Kidney capillary endothelial cell (primary cell): ENCODE data around the gene FBN3.
A peak's percentile ranks its signal among the peaks of the same experiment; 100 is the strongest.
"Not testable (repeated sequence)": the region's sequence is repeated elsewhere in the genome, so short reads cannot be mapped to it uniquely, and the experiment has no call there.

Source experiments
- DNase-seq: peaks from one replicate; pipeline ENCODE4 v3.0.0-alpha.2; 2018; ENCODE audit warnings: low spot score

Gene FBN3

DNA sequence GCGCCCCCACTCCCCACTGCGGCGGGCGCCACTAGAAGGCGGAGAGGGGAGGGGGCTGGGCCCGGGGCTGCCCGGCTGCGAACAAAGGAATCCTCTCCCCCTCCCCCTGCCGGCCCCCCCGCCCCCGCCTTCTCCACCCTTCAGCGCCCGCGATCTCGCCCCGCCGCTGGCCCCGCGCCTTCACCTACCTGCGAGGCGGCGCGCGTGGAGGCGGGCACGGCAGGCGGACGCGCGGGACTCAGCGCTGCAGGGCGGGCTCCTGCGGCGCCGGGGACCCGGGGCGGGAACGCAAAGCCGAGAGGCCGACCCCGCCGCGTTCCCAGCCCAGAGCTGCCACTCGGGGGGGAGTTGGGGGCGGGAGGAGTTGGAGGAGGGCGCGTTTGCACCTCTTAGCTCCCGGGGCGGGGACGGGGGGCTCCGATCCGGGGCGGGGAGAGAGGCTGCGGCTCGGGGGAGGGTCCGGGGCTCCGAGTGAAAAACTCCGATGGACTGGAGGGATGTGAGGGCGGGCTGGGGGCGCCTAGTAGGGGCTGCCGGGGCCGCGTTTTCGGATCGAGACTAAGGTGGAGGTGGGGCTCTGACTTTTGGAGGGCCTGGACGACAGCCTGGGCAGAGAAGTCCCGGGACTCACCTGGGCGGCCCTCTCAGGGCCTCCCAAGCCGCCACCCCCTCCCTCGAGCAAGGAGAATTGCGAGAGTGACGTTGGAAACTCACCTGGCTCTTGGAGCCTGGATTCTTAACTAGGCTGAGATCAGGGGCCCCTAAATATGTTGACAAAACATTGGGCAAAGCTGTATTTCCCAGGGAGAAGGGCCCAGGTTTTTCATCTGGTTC lies at the start of gene FBN3:
Gene FBN3, minus strand, starts transcription at position 332 of the 834 bp plus-strand sequence. CDS start 2,112 bp downstream, outside the sequence.
- no peak for DNase-seq

DNA sequence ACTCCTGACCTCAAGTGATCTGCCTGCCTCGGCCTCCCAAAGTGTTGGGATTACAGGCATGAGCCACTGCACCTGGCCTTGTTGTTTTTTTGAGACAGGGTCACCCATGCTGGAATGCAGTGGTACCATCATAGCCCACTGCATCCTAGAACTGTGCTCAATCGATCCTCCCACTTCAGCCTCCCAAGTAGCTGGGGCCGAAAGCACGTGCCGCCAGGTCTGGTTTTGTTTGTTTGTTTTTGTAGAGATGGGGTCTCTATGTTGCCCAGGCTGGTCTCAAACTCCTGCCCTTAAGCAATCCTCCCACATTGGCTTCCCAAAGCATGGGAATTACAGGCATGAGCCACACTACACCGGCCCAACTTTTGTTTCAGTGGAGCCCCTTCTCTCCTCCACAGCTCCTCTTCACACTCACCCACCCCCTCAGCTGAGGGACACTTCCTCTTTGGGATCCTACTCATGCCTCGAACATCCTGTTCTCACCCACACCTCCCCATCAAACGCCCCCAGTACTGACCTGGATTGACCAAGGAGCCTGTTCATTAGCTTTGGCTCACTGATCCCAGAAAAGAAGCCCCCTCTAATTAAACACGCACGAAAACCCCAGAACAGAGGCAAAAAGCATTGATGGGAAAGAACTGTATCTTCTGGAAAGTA lies 47.0 kb upstream of the FBN3 start:
- no peak for DNase-seq

DNA sequence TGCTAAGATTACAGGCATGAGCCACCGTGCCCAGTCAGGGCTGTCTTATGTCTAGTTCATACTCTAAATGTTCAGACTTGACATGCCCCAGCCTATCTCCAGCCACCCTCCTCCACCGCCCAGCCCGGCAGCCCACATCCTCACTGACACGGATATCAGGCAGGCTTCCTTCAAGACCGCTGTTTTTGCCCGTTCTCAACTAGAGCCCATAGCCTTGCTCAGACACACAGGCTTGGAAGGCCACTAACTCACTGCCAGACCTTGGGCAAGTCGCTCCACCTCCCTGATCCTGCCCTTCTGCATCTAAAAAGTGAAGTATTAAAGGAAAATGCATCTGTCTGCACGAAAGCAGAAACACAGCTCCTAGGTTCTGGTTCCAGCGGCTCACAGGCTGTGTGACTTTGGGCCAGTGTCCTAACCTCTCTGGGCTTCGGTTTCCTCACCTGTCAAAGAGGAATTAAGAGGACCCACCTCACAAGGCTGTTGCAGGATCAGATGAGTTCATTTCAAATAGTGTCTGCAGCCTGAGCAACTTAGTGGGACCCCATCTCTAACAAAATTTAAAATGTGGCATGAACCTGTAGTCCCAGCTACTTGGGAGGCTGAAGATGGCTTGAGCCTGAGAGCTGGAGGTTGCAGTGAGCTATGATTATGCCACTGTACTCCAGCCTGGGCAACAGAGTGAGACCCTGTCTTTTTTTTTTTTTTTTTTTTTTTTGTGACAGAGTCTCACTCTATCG lies 45.3 kb upstream of the FBN3 start:
- no peak for DNase-seq

DNA sequence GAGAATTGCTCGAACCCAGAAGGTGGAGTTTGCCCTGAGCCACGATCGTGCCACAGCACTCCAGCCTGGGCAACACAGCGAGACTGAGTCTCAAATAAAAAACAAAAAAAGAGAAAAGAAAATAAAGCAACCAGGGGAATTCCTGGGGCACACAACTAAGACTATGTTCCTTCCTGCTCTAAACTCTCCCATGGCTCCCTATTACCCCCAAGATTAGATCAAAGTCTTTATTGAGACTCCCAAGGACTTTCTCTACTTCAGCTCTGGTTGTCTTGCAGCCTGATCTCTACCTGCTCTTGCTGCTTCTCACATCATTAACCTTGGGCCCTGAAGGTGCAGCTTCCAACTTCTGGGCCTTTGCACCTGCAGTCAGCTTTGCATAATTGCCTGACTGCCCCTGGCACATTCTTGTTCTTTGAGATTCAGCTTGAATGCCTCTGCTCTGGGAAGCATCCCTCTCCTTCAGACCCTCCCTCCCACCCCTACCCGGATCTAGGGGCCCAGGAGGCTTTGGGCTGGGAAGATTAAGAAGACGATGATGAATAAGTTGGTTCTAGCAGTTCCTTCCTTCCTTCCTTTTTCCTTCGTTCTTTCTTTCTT lies 42.9 kb upstream of the FBN3 start:
- no peak for DNase-seq

DNA sequence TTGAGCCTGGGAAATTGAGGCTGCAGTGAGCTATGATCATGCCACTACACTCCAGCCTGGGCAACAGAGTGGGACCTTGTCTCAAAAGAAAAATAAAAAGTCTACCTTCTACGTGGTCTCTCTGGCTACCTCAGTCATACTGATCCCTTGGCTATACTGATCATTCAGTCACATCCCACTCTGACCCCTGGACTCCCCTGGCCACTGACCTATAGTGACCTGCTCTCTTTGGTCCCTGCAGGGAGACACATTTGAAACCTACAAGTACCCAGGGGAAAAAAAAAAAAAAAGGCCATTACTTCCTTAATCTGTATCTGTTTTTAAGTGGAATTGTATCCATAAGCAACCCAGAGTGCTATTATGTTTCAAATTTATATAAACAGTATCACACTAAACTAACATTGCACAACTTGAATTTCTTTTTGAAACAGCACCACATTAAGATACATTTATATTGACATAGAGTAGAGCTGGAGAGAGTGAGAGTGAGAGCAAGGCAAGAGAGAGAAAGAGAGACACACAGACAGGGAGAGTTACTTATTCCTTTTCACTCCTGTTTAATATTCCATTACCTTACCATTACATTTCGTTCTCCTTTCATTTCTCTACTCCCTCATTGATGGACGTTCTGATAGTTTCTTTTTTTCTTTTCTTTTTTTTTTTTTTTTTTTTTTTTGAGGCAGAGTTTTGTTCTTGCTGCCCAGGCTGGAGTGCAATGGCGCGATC lies 36.1 kb upstream of the FBN3 start:
- no peak for DNase-seq

DNA sequence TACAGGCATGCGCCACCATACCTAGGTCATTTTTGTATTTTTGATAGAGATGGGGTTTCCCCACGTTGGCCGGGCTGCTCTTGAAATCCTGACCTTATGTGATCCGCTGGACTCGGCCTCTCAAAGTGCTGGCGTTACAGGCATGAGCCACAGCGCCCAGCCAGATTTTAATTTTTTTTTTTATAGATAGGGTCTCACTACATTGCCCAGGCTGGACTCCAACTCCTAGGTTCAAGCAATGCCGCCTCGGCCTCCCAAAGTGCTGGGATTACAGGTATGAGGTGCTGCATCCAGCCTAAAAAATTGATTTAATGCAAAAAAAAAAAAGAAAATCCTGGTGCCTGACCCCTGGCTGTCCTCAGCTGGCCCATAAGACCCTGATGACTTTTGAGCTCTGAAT lies 34.9 kb upstream of the FBN3 start:
- DNase-seq: no peak

DNA sequence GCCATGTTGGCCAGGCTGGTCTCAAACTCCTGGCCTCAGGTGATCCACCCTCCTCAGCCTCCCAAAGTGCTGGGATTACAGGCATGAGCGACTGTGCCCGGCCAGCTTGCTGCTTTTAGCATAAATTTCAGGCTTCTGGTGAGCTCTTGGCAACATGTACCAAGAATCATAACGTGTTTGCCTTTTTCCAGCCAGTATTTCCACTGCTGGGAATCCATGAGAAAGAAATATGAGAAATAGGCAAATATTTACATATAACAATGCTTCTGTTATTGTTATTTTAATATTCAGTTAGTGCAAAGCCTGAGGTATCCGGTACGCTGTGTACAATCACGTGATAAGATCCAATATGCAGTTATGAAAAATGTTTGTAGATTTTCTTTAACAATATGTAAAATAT lies 30.6 kb upstream of the FBN3 start:
- no peak for DNase-seq

DNA sequence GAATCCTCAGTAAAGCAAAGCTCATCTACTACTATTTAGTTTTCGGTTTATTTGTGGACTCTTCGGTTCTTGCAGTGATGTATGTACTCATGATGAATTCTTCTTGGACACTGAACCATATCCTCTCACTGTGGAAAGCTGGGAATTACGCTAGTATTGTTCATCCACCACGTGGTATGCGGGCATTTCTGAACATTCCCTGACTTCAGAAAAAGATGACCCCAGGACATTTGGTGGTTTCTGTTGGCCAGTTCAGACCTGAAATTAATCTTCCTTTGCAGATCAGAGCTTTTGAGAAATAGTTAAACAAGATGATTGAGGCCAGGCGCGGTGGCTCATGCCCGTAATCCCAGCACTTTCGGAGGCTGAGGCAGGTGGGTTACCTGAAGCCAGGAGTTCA lies 25.3 kb upstream of the FBN3 start:
- no peak for DNase-seq

DNA sequence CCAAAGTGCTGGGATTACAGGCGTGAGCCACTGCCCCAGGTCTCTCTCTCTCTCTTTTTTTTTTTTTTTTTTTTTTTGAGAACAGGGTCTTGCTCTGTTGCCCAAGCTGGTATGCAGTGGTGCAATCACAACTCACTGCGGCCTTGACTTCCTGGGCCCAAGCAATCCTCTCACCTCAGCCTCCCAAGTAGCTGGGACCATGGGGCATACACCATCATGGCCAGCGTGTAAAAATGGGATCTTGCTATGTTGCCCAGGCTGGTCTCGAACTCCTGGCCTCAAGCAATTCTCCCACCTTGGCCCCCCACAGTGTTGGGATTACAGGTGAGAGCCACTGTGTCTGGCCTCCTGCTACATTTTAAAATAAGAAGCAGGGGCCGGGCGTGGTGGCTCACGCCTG lies 19.1 kb upstream of the FBN3 start:
- DNase-seq: no peak

DNA sequence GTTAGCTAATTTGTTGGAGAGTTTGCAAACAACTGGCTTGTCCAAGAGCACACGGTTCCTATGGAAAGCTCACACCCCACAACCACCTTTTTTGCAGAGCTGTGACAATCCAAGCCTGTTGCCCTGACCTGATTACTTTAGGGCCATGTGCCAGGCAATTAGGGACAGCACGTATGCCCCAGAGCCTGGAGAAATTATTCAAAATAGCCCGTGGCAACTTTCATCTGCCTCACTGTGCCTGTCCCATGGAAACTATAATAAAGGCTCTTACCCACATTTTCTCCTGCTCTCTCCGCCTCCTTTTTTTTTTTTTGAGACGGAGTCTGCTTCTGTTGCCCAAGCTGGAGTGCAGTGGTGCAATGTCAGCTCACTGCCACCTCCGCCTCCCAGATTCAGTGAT lies 18.6 kb upstream of the FBN3 start:
- DNase-seq: no peak

DNA sequence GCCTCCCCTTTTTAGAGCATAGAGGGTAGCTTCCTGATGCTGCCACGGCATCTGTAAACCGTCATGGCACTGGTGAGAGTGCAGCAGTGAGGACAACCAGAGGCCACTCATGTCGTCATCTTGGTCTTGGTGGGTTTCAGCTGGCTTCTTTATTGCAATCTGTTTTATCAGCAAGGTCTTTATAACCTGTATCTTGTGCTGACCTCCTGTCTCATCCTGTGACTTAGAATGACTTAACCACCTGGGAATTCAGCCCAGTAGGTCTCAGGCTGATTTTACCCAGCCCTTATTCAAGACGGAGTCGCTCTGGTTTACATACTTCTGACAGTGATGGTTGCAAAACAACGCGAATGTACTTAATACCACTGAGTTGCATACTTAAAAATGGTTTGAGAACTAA lies 14.4 kb upstream of the FBN3 start:
- no peak for DNase-seq

DNA sequence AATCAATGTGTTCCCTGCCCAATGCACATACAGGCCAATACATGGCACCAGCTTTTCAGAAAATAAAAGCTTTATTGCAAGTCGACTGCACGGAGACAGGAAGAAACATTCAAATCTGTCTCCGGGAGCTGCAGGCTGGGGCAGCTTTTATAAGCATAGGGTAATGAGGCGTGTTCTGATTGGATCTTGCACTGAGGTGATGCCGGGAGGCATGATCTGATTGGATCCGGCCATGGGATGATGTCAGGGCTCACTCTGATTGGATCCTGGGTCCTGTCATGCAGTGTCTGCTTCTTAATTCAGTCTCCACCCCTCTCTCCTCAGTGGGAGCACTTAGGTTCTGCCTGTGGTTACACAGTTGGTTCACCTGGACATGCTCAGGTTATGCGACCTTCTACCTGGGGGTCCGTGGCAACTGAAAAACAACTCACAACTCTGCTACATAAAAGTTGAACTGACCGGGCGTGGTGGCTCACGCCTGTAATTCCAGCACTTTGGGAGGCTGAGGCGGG lies 11.8 kb upstream of the FBN3 start:
- peak; percentile 12 for DNase-seq

DNA sequence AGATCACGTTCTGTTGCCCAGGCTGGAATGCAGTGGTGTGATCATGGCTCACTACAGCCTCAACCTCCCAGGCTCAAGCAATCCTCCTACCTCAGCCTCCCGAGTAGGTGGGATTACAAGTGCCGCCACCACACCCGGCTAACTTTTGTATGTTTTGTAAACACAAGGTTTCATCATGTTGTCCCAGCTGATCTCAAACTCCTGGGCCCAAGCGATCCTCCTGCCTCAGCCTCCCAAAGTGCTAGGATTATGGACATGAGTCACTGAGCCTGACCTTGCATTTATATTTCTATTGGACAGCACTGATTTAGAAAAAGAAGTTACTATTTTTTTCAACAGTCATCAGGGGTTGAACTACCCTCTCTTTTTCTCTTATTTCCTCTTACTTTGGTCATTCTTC lies 9.9 kb upstream of the FBN3 start:
- DNase-seq: not testable (repeated sequence)

DNA sequence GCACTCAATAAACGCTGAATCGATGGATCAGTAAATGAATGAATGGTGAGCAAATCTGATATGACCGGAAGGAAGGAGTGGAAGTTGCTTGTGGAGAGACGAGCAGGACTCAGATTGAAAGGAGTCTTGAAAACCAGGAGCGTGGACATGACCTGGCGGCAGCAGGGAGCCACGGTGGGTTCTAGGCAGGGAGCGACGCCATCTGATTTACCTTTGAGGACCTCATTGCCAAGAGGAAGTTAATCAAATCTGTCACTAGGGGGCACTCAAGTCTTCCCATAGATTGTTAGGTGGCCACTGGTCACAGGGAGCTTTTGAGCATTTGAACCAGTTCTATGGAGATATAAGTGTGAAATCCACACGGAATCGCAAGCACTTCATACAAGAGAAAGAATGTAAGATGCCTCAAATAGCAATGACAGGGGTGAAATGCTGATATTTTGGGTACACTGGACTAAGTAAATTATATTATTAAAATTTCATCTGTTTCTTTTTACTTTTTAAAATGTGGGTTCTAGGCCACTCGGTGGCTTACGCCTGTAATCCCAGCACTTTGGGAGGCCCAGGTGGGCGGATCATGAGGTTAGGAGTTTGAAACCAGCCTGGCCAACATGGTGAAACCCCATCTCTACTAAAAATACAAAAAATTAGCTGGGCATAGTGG lies 9.2 kb upstream of the FBN3 start:
- peak; percentile 83 for DNase-seq

DNA sequence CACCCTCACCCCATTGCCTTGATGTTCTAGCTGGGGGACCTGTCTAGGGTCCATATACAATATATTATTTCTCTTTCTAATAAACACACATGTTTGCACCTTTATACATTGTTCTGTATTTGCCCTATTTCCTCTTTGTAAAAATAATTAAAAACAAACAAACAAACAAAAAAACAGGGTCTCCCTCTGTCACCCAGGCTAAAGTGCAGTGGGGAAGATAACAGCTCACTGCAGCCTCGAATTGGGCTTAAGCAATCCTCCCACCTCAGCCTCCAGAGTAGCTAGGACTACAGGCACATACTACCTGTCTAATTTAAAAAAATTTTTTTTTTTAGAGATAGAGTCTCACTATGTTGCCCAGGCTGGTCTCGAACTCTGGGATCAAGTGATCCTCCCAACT lies 5.9 kb upstream of the FBN3 start:
- DNase-seq: no peak

DNA sequence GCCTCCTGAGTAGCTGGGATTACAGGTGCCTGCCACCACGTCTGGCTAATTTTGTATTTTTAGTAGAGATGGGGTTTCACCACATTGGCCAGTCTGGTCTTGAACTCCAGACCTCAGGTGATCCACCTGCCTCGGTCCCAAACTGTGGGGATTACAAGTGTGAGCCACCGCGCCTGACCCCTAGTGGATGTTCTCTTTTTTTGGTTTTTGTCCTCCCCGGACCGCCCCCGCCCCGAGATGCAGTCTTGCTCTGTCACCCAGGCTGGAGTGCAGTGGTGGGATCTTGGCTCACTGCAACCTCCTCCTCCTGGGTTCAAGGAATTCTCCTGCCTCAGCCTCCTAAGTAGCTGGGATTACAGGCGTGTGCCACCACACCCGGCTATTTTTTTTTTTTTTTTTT lies 4.6 kb upstream of the FBN3 start:
- not testable (repeated sequence) for DNase-seq

DNA sequence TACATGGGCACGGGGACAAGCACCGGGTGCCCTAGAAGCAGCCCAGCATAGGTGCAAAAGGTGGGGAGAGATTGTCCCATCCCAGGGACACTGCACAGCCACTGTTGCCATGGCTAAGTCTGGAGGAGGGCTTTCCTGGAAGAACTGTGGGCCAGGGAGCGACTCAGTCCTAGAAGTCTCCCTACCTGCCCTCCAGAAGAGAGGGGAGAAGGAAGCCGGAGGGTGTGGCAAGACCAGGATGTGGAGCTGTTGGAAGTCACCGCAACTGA lies 2.3 kb upstream of the FBN3 start:
- DNase-seq: no peak

DNA sequence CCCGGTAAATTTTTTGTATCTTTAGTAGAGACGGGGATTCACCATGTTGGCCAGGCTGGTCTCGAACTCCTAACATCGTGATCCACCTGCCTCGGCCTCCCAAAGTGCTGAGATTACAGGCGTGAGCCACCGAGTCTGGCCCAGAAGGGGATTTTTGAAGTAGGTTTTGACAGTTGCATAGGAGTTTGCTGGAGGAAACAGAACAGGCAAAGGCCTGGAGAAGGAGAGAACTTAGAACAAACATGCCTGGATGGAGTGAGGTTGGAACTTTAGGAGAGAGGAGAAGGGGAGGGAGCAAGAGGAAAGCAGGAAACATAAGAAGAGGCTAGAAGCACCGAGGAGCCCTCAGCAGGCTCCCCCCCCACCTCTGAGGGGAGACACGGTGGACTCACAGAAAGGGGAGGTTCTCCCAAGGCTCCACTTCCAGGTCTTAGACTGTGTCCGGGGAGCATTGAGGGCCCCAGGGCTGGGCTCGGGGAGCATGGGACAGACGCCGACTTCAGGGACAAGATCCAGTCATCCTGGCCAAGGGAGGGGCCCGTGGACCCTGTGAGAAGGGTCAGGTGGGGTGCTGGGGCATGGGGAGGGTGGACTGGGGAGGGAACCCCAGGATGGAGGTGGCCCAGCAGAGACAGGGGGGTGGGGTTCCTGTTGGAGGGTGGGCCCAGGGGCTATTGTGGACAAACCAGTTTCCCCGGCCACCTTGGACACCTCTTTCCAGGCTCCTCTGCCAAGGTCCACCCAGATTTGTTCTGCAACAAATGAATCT lies 1.8 kb upstream of the FBN3 start:
- DNase-seq: no peak

DNA sequence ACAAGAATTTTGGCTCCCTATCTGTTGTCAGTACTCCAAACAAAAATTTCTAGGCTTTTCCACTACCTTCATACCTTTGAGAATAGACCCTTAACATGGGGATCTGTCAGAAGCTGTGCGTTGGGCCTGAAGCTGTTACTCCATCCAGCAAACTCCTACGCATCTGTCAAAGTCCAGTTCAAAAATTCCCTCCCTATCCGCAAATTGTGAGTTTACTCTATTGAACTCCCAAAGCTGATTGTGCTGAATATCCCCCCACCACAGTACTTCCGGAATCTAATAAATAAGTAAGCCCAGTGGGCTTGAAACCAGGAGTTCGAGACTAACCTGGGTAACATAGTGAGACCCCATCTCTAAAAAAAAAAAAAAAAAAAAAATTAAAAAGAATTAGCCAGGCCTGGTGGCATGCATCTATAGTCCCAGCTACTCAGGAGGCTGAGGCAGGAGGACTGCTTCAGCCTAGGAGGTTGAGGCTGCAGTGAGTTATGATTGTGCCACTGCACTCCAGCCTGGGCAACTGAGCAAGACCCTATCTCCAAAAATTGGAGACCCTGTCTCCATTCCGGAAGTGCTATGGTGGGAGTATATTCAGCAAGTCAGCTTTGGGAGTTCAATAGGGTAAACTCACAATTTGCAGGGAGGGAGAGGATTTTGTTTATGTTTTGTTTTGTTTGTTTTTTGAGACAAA lies 930 bp upstream of the FBN3 start:
- DNase-seq: no peak
